Measurements from ENCODE around the gene ZNF235. TPM values are rescaled to one million over a fixed set of nuclear protein-coding genes. Genes with fewer than 3 reads are reported as not detected.

The ZNF235 gene
- total and polyA plus RNA-seq, 2 of the 4 experiments (the other 2 are of a cell fraction), result 0.77 to 3.0 TPM

DNA sequence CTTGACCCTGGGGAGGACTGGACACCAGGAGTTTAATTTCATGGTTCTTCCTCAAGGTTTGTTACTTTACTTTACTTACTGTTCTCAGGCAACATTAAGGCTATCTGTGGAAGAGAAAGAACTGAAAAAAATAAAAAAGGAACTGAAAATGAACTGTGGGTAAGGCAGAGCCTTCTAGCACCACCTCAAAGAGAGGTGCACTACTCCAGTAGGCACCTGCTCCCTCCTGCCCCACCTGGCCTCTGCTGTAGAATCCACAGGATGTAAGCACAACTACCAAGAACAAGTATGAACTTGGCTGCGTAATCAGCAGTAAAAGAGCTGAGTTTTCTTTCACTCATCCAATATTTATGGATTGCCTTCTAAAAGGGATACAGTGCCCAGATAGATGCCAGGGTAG lies 39.4 kb upstream of the ZNF235 start:
- H3K4me1 ChIP-seq (ENCODE audit: control insufficient read depth, insufficient read depth, low read length), result no peaks in the 10 kb centered on the region
- no peak overlapping the region for H2BK120ac ChIP-seq (ENCODE audit: low read depth, low read length)
- TF ChIP-seq MAFK (IDR thresholded peaks at IDR 0.05; ENCODE audit: low read depth, low read length) (no peak), NFE2L2 (IDR thresholded peaks at IDR 0.05; ENCODE audit: low read depth, low read length) (no peak), POLR2A (IDR thresholded peaks at IDR 0.05; ENCODE audit: low read depth, low read length) (no peak), RFX5 (IDR thresholded peaks at IDR 0.05; ENCODE audit: low read depth, low read length) (no peak), MAZ (IDR thresholded peaks at IDR 0.05; ENCODE audit: borderline replicate concordance, low read depth, low read length) (no peak), FOS (IDR thresholded peaks at IDR 0.05; ENCODE audit: low read depth, low read length) (no peak)
- TF ChIP-seq, protein P1, sequence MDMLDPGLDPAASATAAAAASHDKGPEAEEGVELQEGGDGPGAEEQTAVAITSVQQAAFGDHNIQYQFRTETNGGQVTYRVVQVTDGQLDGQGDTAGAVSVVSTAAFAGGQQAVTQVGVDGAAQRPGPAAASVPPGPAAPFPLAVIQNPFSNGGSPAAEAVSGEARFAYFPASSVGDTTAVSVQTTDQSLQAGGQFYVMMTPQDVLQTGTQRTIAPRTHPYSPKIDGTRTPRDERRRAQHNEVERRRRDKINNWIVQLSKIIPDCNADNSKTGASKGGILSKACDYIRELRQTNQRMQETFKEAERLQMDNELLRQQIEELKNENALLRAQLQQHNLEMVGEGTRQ (IDR thresholded peaks at IDR 0.05; ENCODE audit: low read depth, low read length), result no peak
- no peak overlapping the region for H3K18ac ChIP-seq (ENCODE audit: low read depth, low read length)
- peaks cover 11% of the 10 kb centered on the region for H3K36me3 ChIP-seq (ENCODE audit: control insufficient read depth, insufficient read depth, low read length)
- no peaks in the 10 kb centered on the region for H4K20me1 ChIP-seq (ENCODE audit: insufficient read depth, low read length)
- ChIA-PET POLR2A (ENCODE audit: unreplicated experiment) (interaction anchor here (0.6 kb wide), 1 partner anchor 72 kb away, joined by 5 read pairs; no protein-coding TSS in a partner anchor), CTCF (no interaction called here)
- H2AFZ ChIP-seq (replicated peaks; ENCODE audit: low read length, poor library complexity), result no peak overlapping the region
- H3K4me2 ChIP-seq (ENCODE audit: low read depth, low read length), result no peak overlapping the region
- H3K9me1 ChIP-seq (ENCODE audit: insufficient read depth, low read length), result no peaks in the 10 kb centered on the region
- peaks cover 5% of the 10 kb centered on the region; the same call in 1 of the 2 replicates for H3K9me3 ChIP-seq (ENCODE audit: control insufficient read depth, insufficient read depth, low read length)
- H4K8ac ChIP-seq (ENCODE audit: low read depth in 2 of 2, low read length in 2 of 2), result no peak overlapping the region
- no peak overlapping the region for H3K27ac ChIP-seq (ENCODE audit: insufficient read depth, low read length)
- intact Hi-C loops (cut with micrococcal nuclease), result no loop called here
- no peak overlapping the region for H4K5ac ChIP-seq (ENCODE audit: low read depth, low read length)
- no peaks in the 10 kb centered on the region for H3K27me3 ChIP-seq (ENCODE audit: control insufficient read depth, insufficient read depth, low read length)
- whole genome bisulfite sequencing, 2 experiments (ENCODE audit: extremely low coverage in 2 of 2, insufficient read length in 1 of 2), result no CpG with 5 or more reads among the region's 1 CpG
- H3K4me3 ChIP-seq (ENCODE audit: insufficient read depth, low read depth, low read length), result no peak overlapping the region
- no peak overlapping the region for H3K56ac ChIP-seq (ENCODE audit: extremely low read depth, insufficient read depth, low read length)
- H3K79me1 ChIP-seq (ENCODE audit: low read depth in 1 of 2, low read length in 2 of 2), result peaks cover 18 to 27% of the 10 kb centered on the region in 2 experiments
- H2BK5ac ChIP-seq (ENCODE audit: low read depth, low read length, poor library complexity, severe bottlenecking), result no peak overlapping the region
- no peak overlapping the region for H4K91ac ChIP-seq (ENCODE audit: insufficient read depth, low read depth, low read length)
- no peak overlapping the region for H3K4ac ChIP-seq (ENCODE audit: low read depth, low read length)
- no TSS peak for BruUV-seq (replicated peaks)
- H3K9ac ChIP-seq (ENCODE audit: low read depth, low read length), result no peak overlapping the region
- H3K23ac ChIP-seq (ENCODE audit: low read depth, low read length), result no peak overlapping the region
- H2BK15ac ChIP-seq (ENCODE audit: low read depth, low read length), result no peak overlapping the region
- H2AK9ac ChIP-seq (replicated peaks; ENCODE audit: low read depth, low read length, poor library complexity), result no peak overlapping the region
- in situ Hi-C loops (cut with MboI; ENCODE audit: low sequenced_read_pairs), result no loop called here
- H2AK5ac ChIP-seq (ENCODE audit: low read depth, low read length), result no peak overlapping the region
- H2BK20ac ChIP-seq (ENCODE audit: low read depth, low read length), result no peak overlapping the region
- no peak overlapping the region for H3K14ac ChIP-seq (replicated peaks; ENCODE audit: low read depth, low read length)
- dilution Hi-C loops (cut with HindIII; ENCODE audit: low sequenced_read_pairs, unreplicated experiment), result no loop called here
- DNase-seq (no peak), ATAC-seq (ENCODE audit: low read depth) (no peak)

Measured in IMR-90 (cell line).